GM21737 (cell line): Measurements from ENCODE around the gene OXER1.

Experiments
- ATAC-seq: cut with Tn5 transposase; IDR thresholded peaks from one replicate; pipeline ENCODE4 v1.9.1; 2021; ENCODE audit warnings: mild to moderate bottlenecking, moderate library complexity; ENCODE audit not compliant: unreplicated experiment

OXER1 gene

DNA sequence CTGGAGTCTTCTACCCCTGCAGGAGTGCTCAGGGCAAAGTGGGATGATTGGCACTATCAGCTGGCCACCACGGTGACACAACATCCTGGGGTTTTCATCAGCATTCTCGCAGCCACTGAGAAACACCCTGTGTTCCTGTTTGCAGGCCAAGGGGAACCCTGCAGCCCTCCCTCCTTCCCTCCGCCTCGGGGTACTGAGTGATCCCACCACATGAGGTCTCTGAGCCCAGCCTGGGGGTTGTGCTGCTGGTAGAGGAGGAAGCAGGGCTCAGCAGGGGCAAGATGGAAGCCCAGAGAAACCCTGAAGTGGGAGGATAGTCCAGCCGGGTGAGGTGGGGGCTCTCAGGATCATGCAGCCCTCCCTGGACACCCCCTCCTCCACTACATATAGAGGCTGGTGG is at the start of gene OXER1:
TSS of gene OXER1 (minus strand) at position 40 of the 400 bp plus-strand sequence. CDS start 73 bp downstream, outside the sequence.
- ATAC-seq, result no peak

DNA sequence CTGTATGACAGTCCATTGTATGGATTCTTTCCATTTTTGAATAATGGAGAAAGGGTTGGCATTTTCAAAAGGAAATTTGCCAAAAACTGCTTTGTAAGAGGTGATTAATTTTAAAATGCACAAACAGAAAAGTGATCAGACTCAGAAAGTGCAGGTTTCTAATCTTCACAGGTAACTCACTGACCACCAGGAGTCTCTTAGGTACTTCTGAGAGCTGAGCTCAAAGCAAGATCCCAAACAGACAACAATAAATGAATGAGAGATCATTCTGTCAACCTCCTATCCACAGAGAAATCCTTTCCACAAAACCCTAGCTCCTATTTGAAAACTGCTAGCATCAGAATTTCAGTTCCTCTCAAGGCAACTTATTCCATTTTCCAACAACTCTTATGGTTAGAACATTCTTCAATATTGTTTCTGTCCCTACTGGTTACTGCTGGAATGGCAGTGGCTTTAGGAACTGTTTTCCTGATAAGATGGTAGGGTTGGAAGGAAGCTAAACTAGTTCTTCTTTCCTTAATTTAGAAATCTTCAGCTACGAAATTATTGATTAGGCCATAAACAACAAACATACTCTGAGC is 49.1 kb upstream of the OXER1 start:
- ATAC-seq, result no peak

DNA sequence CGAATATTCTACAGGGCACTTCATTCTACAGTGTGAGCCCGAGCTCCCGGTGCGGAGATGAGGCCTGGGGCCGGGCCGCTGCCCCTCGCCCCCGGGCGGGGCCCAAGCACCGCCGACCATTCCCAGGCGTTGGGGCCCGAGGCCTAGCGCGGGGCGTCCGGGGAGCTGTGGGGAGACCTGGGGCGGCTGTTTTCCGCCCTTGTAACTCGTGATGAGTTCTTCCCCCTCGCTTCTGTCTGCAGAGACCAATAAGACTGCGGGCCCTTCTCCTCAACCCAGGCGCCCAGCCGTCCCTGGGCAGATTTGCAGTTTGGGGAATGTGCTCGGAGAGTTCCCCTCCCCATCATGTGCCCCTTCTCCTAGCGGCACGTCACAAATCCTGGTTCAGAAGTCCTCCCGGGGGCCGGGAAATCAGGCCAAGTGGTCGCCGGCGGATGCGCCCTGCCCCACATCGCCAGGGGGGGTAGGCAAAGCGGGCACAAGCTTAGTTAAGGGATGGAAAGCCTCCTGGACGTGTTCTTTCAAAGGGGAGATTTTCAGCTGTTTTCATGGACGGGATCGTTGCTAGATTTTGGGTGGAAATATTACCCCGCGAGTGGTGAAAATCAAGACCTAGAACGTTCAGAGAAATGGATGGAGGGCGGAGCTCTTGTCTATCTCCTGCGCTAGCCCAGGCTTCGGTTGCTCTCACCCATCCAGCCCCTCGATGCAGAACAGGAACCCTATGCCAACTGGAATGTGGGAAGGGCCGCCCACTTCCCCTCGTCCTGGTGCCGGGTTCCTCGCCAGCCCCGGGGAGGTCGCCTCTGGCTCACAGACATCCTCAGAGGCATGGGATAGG is 47.3 kb upstream of the OXER1 start:
- ATAC-seq, result peak; percentile 7

DNA sequence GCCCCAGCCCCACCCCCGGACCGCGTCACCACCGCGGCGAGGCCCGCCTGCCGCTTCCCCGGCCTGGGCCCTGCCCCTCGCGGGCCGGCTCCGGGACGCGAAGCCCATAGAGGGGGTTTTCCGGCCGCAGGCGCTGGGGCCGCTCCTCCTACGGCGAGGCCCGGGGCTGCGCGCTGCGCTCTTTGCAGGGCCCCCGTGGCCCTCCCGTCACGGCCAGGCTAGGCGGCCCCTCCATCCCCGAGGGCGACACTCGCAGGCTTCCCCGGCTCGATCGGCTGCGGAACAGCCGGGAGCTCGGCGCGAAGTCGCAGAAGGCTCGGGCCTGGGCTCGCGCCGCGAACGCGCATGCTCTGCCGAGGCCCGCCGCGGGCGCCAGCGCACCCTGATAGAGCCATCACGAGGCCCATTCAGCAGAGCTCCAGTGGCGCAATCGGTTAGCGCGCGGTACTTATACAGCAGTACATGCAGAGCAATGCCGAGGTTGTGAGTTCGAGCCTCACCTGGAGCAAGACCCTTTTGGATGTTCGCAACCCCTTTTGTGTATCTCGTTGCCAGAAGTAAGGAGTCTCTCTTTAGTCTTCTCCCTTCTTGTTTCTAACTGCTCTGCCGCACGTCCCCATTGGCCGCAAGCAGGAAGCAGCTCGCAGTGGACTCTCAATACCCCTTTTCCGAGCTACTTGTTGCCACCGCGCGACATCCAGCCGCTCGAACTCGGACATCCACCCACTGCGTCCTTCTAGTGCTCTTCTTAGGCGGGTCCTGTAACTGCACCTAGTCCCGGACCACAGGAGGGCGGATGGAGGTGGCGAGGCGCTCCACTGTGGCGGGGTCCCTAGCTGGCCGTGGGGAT is 46.4 kb upstream of the OXER1 start:
- ATAC-seq, result peak; percentile 73

DNA sequence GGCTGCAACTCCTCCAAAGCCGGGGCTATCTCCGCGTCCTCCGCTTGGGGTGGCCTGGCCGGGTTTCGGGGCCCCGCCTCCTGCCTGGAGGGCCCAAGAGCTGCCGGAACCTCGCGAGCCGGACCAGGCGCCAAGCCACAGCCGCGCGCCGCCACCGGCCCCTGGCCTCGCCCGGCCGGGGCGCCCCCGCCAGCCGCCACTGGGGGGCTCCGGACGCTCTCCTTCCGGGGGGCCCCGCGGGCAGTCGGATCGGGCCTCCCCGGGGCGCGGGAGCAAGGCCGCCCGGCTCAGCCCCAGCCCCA is 45.8 kb upstream of the OXER1 start:
- ATAC-seq, result no peak

GRCh38 chr2:42809131-42809818 is 45.3 kb upstream of the OXER1 start:
- no peak for ATAC-seq

- ATAC-seq, result no peak
Observed at GRCh38 chr2:42808301-42808700, 44.4 kb upstream of the OXER1 start.

GRCh38 chr2:42806786-42807185 is 42.9 kb upstream of the OXER1 start:
- no peak for ATAC-seq

DNA sequence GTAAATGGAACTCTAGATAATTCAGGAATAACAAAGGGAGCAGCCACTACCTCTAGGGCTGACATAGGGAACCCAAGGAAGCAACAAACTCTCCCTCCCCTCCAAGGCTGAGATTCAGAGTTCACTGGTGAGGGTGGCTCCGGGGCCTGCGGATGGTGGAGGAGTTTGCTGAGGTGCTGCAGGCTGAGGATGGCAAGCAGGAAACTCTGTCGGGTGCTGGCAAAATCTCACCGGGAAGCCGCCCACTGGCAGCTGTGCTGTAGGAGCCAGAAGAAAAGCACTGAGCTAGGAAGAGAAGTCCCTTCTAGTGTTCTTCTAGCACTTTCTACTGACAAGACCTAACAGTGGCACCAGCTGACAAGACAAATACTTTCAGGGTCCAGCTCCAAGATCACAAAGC is 41.0 kb upstream of the OXER1 start:
- ATAC-seq, result no peak

GRCh38 chr2:42804338-42804737 is 40.4 kb upstream of the OXER1 start:
- ATAC-seq, result no peak

GRCh38 chr2:42802150-42802549 is 38.2 kb upstream of the OXER1 start:
- ATAC-seq, result no peak

DNA sequence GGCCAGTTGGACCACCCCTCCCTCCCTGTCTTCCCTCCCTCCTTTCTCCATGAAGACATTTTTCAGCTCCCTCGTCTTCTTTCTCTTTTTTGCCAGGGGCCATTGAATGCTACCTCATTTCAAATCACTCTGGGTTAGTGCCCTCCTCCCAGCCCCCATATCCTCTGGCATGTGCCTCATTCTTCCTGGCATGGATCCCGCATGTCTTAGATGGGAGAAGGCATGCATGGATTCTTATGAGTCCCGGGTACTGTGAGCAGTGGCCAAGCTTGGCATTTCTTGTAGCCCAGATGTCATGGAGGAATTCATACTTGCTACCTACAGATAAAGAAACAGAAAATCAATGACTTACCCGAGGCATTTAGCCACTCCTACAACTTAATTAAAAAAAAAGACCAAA is 37.4 kb upstream of the OXER1 start:
- ATAC-seq, result no peak

- no peak for ATAC-seq
Observed at GRCh38 chr2:42800981-42801380, 37.0 kb upstream of the OXER1 start.

- no peak for ATAC-seq
Observed at GRCh38 chr2:42800461-42800962, 36.6 kb upstream of the OXER1 start.

DNA sequence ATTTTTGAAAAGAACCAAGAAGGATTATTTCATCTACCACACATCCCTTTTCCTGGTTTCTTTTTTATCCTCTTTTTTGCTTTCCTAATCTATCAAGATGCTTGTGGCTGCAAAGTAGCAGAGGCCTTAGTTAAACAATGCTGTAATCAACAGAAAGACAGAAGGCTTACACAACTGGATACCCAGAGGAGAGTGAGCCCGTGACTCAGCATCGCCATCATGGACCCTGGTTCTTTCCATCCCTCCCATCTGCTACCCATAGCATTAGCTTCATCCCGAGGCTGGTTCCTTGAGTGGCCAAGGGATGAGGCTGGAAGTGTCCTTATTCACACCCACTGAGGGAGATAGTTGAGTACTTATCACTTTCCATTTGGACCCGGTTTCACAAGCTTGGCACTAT is 35.9 kb upstream of the OXER1 start:
- ATAC-seq, result no peak

- no peak for ATAC-seq
Observed at GRCh38 chr2:42797281-42797680, 33.3 kb upstream of the OXER1 start.

GRCh38 chr2:42796427-42797248 is 32.7 kb upstream of the OXER1 start:
- ATAC-seq, result no peak

DNA sequence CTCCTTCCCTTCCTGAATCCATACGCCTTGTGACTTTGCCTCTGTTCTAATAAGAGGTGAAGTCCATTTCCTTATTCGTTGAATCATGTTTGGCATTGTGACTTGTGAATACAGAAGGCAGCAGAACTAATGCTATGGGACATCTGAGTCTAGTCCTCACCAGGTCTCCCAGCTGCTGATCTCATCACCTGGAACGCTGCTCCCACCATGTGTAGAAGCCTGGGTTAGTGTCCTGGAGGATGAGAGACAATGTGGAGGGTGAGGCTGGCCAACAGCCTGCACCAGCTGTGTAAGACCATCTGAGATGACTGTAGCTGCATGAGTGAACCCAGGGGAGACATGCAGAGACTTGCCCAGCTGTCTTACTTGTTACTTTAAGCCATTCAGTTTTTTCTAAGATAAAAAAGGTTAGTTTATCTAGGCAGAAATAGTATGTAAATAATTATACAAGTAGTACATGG is 31.9 kb upstream of the OXER1 start:
- ATAC-seq, result no peak

DNA sequence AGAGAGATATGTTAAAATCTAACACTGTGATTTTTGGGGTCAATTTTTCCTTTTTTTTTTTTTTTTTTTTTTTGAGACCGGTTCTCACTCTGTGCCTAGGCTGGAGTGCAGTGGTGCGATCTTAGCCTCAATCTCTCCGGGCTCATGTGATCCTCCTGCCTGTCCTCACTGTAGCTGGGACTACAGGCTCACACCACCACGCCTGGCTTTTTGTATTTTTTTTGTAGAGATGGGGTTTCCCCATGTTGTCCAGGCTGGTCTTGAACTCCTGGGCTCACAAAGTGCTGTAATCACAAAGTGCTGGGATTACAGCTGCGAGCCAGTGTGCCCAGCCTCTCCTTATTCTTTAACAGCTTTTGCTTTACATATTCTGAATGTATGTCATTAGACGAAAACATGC is 31.3 kb upstream of the OXER1 start:
- ATAC-seq, result no peak
